ENCODE results near the gene XRRA1.

DNA sequence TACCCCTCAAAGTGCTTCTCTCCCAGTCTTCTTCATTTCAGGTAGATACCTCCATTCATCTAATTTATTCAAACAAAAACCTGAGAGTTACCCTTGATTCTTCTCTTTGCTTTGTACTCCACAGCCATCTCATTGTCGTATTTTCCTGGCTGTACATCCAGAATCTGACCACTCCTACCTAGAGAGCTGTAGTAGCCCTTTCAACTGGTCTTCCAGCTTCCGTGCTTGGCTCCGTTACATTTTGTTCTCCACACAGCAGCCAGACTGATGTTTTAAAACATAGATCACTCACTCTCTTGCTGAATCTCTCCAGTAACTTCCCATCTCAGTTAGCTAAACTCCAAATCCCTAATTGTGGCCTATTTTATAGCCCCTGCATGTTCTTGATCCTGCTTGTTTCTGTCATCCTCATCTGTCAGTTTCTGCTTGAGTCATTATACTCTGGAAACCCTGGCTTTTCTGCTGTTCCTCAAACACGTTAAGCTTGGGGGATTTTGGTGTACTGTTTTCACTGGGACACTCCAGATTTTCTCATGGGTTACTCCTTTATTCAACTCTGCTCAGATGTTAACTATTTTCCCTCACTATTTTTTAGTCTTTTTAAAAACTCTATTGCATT is 7.6 kb upstream of the XRRA1 start:
- TF ChIP-seq, protein P1, sequence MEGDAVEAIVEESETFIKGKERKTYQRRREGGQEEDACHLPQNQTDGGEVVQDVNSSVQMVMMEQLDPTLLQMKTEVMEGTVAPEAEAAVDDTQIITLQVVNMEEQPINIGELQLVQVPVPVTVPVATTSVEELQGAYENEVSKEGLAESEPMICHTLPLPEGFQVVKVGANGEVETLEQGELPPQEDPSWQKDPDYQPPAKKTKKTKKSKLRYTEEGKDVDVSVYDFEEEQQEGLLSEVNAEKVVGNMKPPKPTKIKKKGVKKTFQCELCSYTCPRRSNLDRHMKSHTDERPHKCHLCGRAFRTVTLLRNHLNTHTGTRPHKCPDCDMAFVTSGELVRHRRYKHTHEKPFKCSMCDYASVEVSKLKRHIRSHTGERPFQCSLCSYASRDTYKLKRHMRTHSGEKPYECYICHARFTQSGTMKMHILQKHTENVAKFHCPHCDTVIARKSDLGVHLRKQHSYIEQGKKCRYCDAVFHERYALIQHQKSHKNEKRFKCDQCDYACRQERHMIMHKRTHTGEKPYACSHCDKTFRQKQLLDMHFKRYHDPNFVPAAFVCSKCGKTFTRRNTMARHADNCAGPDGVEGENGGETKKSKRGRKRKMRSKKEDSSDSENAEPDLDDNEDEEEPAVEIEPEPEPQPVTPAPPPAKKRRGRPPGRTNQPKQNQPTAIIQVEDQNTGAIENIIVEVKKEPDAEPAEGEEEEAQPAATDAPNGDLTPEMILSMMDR (IDR thresholded peaks at IDR 0.05; ENCODE audit: low read depth, low read length): no peak
- TF ChIP-seq POLR2A (IDR thresholded peaks at IDR 0.05; ENCODE audit: extremely low read depth, insufficient read length): no peak
- TF ChIP-seq, protein P2, sequence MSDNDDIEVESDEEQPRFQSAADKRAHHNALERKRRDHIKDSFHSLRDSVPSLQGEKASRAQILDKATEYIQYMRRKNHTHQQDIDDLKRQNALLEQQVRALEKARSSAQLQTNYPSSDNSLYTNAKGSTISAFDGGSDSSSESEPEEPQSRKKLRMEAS (IDR thresholded peaks at IDR 0.05; ENCODE audit: low read depth, low read length): no peak
